Brain microvascular endothelial cell (primary cell): ENCODE measurements around the gene PIEZO2.
"Not testable (repeated sequence)": the region's sequence is repeated elsewhere in the genome, so short reads cannot be mapped to it uniquely, and the experiment has no call there.

Source experiments
- DNase-seq: peaks from one replicate; pipeline ENCODE4 v3.0.0-alpha.2; 2020
- H3K27ac ChIP-seq: fragments of 250-450 bp; sonication (Bioruptor Pico); 2 replicates; pipeline ENCODE4 v1.5.1; 2020; ENCODE audit warnings: mild to moderate bottlenecking, moderate library complexity
- H3K27me3 ChIP-seq: fragments of 250-450 bp; sonication (Bioruptor Pico); replicated peaks from 2 replicates; pipeline ENCODE4 v1.5.1; 2020; ENCODE audit warnings: mild to moderate bottlenecking
- H3K36me3 ChIP-seq: fragments of 250-450 bp; sonication (Bioruptor Pico); replicated peaks from 2 replicates; pipeline ENCODE4 v1.5.1; 2020; ENCODE audit warnings: mild to moderate bottlenecking
- H3K4me3 ChIP-seq: 2 replicates; pipeline ENCODE4 v1.5.1; 2011; ENCODE audit warnings: low read depth, mild to moderate bottlenecking, control low read depth, low read length, moderate library complexity
- in situ Hi-C: cut with HindIII; loops from 2 replicates; pipeline ENCODE4 v1.10.0; 2017; ENCODE audit warnings: low sequenced_read_pairs, low pct_ligation_motif_present

PIEZO2 gene

DNA sequence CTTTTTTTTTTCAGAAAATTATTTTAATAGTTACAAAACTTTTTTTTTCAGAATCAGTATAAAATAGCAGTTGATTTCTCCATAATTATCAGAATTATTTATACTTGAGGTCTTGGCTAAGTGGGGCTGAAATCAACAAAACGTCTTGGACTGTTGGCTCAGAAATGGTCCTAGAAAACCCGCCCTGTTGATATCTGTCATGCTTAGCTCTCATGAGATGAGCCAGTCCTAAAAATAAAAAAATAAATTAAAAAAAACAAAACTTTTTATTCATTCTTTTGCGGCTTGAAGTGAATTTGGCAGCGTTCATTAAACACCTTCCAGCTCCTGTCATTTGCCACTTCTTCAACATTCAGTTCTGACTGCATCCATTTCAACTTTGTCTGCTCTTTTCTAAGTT, 525.8 kb downstream of the PIEZO2 start:
- H3K27ac ChIP-seq, in situ Hi-C loops, DNase-seq, H3K4me3 ChIP-seq, H3K36me3 ChIP-seq, H3K27me3 ChIP-seq: not testable (repeated sequence)

- H3K27ac ChIP-seq, DNase-seq, H3K4me3 ChIP-seq, in situ Hi-C loops, H3K27me3 ChIP-seq, H3K36me3 ChIP-seq: not testable (repeated sequence)
Measured at GRCh38 chr18:10622982-10623381, 526.4 kb downstream of the PIEZO2 start.

DNA sequence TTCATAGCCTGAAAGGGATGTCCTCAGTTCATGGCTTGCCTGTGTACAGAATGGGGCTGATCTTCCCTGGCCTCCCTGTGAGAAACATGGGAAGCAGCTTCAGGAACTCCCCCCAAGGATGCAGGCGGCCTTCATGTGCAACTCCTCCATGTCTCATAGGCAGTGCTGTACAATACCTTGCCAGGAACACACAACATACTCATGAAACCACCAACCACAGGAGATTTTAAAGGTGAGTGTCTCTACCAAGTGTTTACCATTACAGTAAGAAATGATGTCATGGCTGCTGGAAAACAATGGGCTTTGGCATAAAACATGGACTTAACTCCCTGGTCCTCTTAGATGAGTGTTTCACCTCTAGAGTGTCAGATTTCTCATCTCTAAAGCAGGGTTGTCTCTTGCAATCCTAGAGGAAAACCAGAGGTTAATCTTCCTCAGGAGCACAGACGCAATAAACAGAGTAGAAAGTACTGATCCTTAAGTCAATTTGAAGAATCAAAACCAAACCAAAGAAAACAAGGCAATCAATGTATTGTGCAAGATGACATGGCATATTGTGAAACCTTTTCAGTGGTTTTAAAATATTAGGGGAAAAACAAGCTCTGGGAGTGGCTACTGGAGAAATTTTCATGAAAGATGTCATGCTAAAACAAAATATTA, 528.6 kb downstream of the PIEZO2 start:
- in situ Hi-C loops, DNase-seq, H3K4me3 ChIP-seq, H3K27me3 ChIP-seq, H3K27ac ChIP-seq, H3K36me3 ChIP-seq: not testable (repeated sequence)
